ENCODE data around the gene GALNS. TPM values are rescaled to one million over a fixed set of nuclear protein-coding genes. Genes with fewer than 3 reads are reported as not detected.

The GALNS gene
- total and polyA plus RNA-seq, 2 of the 13 experiments (the other 11 are each of a cell fraction or from before 2014, with no cell fraction given), result 9.2 to 9.8 TPM

DNA sequence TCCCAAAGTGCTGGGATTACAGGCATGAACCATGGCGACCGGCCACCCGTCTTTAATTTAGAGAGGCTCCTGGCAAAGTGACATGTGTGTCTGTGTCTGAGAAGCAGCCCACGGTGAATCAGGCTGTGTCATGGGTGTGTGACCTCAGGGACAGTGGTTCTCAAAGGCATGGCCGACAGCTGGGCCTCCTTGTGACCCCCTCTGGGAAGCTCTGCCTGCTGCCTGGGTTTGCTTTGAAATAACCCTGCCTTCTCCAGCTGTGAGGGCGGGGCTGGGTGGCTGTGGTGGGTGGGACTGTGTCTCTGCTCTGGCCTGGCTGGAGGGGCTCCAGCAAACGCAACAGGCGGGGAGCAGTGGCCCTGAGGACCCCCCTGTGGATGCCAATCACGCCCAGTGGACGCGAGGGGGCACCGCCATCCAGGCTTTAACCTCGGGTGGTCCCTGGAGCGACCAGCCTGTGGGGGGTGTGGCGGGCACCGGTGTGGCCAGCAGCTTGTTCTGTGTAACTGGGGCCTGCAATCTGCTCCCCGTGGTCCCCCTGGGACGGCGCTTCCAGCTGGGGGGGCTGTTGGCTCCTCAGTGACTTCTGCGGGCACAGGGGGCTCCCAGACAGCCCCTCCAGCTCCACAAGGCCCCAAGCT, 36.2 kb downstream of the GALNS start:
- DNase-seq (ENCODE audit: low spot score), result no peak
- no peak overlapping the region for H3K4me3 ChIP-seq (replicated peaks in 1 of 3; ENCODE audit: insufficient read depth in 1 of 3, low read depth in 2 of 3, low read length in 3 of 3)
- no peak for ATAC-seq
- POLR2A ChIA-PET, result interaction anchor here (1.5 kb wide), 1 partner anchor 9 kb away, joined by 5 read pairs; the partner anchor contains the start of gene APRT
- H3K4me1 ChIP-seq (ENCODE audit: insufficient read depth, low read length), result peaks cover 27% of the 10 kb centered on the region
- no peaks in the 10 kb centered on the region for H3K79me2 ChIP-seq (ENCODE audit: insufficient read depth, low read length)
- peaks cover 0 to 5% of the 10 kb centered on the region in 2 experiments; a peak in 1 of 5 replicates for H3K27me3 ChIP-seq (ENCODE audit: control insufficient read depth in 1 of 2, insufficient read depth in 2 of 2, low read length in 2 of 2)
- no peak overlapping the region for H3K27ac ChIP-seq (ENCODE audit: extremely low read length, insufficient read depth, low read length)
- BruUV-seq (replicated peaks), result no TSS peak
- H3K36me3 ChIP-seq (replicated peaks in 1 of 2; ENCODE audit: control insufficient read depth in 1 of 2, insufficient read depth in 2 of 2, low read length in 2 of 2), result no peaks in the 10 kb centered on the region
- no peaks in the 10 kb centered on the region for H3K9me3 ChIP-seq (ENCODE audit: low read length)
- in situ Hi-C loops (cut with HindIII; ENCODE audit: extremely low pct_ligation_motif_present, low pct_unique_long_range_greater_than_20kb), result no loop called here
- WGBS (ENCODE audit: low lambda C conversion rate), result 85% methylated on average over 20 of the region's 20 CpGs
- FAIRE-seq, result no peak
- no peak overlapping the region for H3K9ac ChIP-seq (ENCODE audit: insufficient read depth, low read depth, low read length)
- TF ChIP-seq FOXA1 (IDR thresholded peaks at IDR 0.05) (no peak), FOXA1 (CRISPR knock-in tag; IDR thresholded peaks at IDR 0.05) (no peak), PCBP2 (optimal IDR thresholded peaks at IDR 0.05; ENCODE audit: low read depth, low read length, poor library complexity, severe bottlenecking) (no peak), SRSF4 (IDR thresholded peaks at IDR 0.05; ENCODE audit: low read depth, low read length, poor library complexity, severe bottlenecking) (no peak), IKZF1 (IDR thresholded peaks at IDR 0.05) (no peak), HOXD1 (CRISPR knock-in tag; IDR thresholded peaks at IDR 0.05) (no peak), DNMT1 (CRISPR knock-in tag; IDR thresholded peaks at IDR 0.05) (no peak)
- TF ChIP-seq, protein P1, sequence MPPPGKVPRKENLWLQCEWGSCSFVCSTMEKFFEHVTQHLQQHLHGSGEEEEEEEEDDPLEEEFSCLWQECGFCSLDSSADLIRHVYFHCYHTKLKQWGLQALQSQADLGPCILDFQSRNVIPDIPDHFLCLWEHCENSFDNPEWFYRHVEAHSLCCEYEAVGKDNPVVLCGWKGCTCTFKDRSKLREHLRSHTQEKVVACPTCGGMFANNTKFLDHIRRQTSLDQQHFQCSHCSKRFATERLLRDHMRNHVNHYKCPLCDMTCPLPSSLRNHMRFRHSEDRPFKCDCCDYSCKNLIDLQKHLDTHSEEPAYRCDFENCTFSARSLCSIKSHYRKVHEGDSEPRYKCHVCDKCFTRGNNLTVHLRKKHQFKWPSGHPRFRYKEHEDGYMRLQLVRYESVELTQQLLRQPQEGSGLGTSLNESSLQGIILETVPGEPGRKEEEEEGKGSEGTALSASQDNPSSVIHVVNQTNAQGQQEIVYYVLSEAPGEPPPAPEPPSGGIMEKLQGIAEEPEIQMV (CRISPR knock-in tag; IDR thresholded peaks at IDR 0.05; ENCODE audit: low read depth), result no peak
- TF ChIP-seq, protein P2, sequence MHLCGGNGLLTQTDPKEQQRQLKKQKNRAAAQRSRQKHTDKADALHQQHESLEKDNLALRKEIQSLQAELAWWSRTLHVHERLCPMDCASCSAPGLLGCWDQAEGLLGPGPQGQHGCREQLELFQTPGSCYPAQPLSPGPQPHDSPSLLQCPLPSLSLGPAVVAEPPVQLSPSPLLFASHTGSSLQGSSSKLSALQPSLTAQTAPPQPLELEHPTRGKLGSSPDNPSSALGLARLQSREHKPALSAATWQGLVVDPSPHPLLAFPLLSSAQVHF (CRISPR knock-in tag; IDR thresholded peaks at IDR 0.05), result no peak
- TF ChIP-seq, protein P3, sequence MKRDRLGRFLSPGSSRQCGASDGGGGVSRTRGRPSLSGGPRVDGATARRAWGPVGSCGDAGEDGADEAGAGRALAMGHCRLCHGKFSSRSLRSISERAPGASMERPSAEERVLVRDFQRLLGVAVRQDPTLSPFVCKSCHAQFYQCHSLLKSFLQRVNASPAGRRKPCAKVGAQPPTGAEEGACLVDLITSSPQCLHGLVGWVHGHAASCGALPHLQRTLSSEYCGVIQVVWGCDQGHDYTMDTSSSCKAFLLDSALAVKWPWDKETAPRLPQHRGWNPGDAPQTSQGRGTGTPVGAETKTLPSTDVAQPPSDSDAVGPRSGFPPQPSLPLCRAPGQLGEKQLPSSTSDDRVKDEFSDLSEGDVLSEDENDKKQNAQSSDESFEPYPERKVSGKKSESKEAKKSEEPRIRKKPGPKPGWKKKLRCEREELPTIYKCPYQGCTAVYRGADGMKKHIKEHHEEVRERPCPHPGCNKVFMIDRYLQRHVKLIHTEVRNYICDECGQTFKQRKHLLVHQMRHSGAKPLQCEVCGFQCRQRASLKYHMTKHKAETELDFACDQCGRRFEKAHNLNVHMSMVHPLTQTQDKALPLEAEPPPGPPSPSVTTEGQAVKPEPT (CRISPR knock-in tag; IDR thresholded peaks at IDR 0.05; ENCODE audit: low read depth), result no peak
- no peak overlapping the region for H3K4me2 ChIP-seq (ENCODE audit: low read depth, low read length)
- CTCF ChIA-PET (ENCODE audit: low intra/inter-chr PET ratio, low total read pairs), result no interaction called here
- intact Hi-C loops (cut with micrococcal nuclease; ENCODE audit: unreplicated experiment), result no loop called here
- H2AFZ ChIP-seq (ENCODE audit: low read length), result no peak overlapping the region
- no peaks in the 10 kb centered on the region for H4K20me1 ChIP-seq (ENCODE audit: insufficient read depth, low read length)
